ENCODE results near the gene TRIM58. TPM values are rescaled to one million over a fixed set of nuclear protein-coding genes. Genes with fewer than 3 reads are reported as not detected.

TRIM58 gene
- total RNA-seq, 2 experiments from 2014 or later, result 0.16 to 0.20 TPM

DNA sequence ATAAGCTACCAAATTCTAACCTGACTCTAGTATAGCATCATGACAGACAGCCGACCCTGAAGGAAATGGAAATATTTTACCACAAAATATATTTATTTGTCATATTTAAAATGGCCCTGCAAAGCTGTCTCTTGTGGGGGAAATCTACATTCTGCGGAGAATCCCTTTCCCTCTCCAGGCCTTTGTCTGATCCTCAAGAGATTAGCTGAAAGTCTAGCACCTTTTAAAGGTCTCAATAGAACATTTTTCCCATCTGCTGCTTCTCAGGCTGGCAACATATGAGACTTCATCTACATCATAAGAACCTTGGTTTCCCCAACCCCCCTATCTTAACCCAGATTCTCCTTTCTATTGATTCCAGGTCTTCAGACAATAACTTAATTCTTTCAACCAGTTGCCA lies 13.6 kb upstream of the TRIM58 start:
- no peaks in the 10 kb centered on the region for H3K4me1 Mint-ChIP-seq (ENCODE audit: low read depth)
- H3K36me3 Mint-ChIP-seq (ENCODE audit: low read depth), result no peaks in the 10 kb centered on the region
- H3K4me3 Mint-ChIP-seq, result no peak overlapping the region
- Histone ChIP-seq H3K9me3 (ENCODE audit: control insufficient read depth in 1 of 2, insufficient read depth in 1 of 2, low read length in 2 of 2) (peaks cover 0 to 8% of the 10 kb centered on the region in 2 experiments), H3K4me3 (ENCODE audit: low read length) (no peak overlapping the region), H3K4me1 (ENCODE audit: insufficient read depth, low read length) (no peaks in the 10 kb centered on the region), H3K27ac (ENCODE audit: low read depth in 1 of 2, low read length in 2 of 2) (no peak overlapping the region), H3K27me3 (ENCODE audit: control insufficient read depth in 1 of 2, insufficient read depth in 2 of 2, low read length in 2 of 2) (no peaks in the 10 kb centered on the region), H3K36me3 (ENCODE audit: insufficient read depth, low read length) (no peaks in the 10 kb centered on the region)
- H3K27ac Mint-ChIP-seq, result no peak overlapping the region
- ChIA-PET POLR2A (no interaction called here), CTCF (no interaction called here)
- no peaks in the 10 kb centered on the region for H3K9me3 Mint-ChIP-seq
- intact Hi-C loops (cut with DNase I, micrococcal nuclease), result no loop called here
- TF ChIP-seq, protein P1, sequence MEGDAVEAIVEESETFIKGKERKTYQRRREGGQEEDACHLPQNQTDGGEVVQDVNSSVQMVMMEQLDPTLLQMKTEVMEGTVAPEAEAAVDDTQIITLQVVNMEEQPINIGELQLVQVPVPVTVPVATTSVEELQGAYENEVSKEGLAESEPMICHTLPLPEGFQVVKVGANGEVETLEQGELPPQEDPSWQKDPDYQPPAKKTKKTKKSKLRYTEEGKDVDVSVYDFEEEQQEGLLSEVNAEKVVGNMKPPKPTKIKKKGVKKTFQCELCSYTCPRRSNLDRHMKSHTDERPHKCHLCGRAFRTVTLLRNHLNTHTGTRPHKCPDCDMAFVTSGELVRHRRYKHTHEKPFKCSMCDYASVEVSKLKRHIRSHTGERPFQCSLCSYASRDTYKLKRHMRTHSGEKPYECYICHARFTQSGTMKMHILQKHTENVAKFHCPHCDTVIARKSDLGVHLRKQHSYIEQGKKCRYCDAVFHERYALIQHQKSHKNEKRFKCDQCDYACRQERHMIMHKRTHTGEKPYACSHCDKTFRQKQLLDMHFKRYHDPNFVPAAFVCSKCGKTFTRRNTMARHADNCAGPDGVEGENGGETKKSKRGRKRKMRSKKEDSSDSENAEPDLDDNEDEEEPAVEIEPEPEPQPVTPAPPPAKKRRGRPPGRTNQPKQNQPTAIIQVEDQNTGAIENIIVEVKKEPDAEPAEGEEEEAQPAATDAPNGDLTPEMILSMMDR (IDR thresholded peaks at IDR 0.05), result no peak
- no peak for ATAC-seq (ENCODE audit: poor library complexity)
- H3K27me3 Mint-ChIP-seq, result no peaks in the 10 kb centered on the region
- DNase-seq, result no peak

DNA sequence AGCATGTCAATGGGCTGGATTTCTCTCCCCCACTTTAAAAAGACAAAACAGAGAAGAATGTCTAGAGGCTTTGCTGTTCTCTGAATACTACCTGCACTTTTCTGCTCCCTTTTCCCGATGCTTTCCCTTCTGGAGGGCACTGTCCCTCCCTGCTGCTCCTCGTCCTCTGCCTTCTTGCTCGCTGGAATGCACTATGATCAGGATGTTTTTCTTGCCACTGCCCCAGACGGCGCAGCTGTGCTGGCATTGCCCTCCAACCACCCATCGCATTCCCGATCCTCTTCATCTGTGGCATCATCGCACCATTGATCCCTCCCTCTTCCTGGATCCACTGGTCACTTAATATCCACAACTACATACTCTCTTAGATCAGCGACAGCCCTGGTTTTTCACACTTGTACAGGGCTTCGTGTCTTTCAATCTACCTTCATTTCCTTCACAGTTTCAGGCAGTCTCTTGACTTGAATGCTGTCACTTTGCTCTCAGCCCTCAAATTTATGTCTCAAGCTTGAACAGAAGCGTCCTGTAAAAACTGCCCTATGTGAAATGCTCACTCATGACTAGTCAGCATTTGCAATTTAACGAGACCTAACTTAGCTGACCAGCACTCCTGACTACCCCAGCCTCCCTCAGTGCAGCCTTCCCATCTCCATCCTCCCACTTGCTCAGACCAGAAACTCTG lies 11.8 kb upstream of the TRIM58 start:
- H3K9me3 ChIP-seq (ENCODE audit: control insufficient read depth in 1 of 2, insufficient read depth in 1 of 2, low read length in 2 of 2), result peaks cover 0 to 3% of the 10 kb centered on the region in 2 experiments
- CTCF ChIA-PET, result no interaction called here
- no peak overlapping the region for H3K27ac ChIP-seq (ENCODE audit: low read depth in 1 of 2, low read length in 2 of 2)
- Mint-ChIP-seq H3K27ac (no peak overlapping the region), H3K9me3 (no peaks in the 10 kb centered on the region), H3K4me1 (ENCODE audit: low read depth) (no peaks in the 10 kb centered on the region), H3K36me3 (ENCODE audit: low read depth) (no peaks in the 10 kb centered on the region), H3K4me3 (no peak overlapping the region), H3K27me3 (no peaks in the 10 kb centered on the region)
- H3K36me3 ChIP-seq (ENCODE audit: insufficient read depth, low read length), result no peaks in the 10 kb centered on the region
- H3K27me3 ChIP-seq (ENCODE audit: control insufficient read depth in 1 of 2, insufficient read depth in 2 of 2, low read length in 2 of 2), result no peaks in the 10 kb centered on the region
- ATAC-seq (ENCODE audit: poor library complexity), result no peak
- intact Hi-C loops (cut with DNase I, micrococcal nuclease), result no loop called here
- H3K4me1 ChIP-seq (ENCODE audit: insufficient read depth, low read length), result no peaks in the 10 kb centered on the region
- H3K4me3 ChIP-seq (ENCODE audit: low read length), result no peak overlapping the region
- DNase-seq, result no peak
- POLR2A ChIA-PET, result no interaction called here
- TF ChIP-seq, protein P1 (IDR thresholded peaks at IDR 0.05), result no peak

DNA sequence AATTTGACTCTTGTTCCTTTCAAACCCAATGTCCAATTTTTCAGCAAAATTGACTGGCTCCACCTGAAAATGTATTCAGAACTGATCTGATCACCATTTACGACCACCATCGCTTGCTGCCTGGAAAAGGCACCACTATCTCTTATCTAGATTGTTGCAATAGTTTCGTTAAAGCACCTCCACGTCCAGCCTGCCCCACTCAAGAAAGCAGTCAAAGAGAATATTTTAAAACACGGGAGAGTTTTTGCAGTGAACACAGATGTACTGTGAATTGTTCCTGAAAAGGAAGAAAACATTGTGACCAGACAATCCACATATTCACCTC lies 11.3 kb upstream of the TRIM58 start:
- Mint-ChIP-seq H3K27me3 (no peaks in the 10 kb centered on the region), H3K9me3 (no peaks in the 10 kb centered on the region), H3K36me3 (ENCODE audit: low read depth) (no peaks in the 10 kb centered on the region), H3K4me1 (ENCODE audit: low read depth) (no peaks in the 10 kb centered on the region), H3K27ac (no peak overlapping the region), H3K4me3 (no peak overlapping the region)
- ChIA-PET POLR2A (no interaction called here), CTCF (no interaction called here)
- Histone ChIP-seq H3K4me3 (ENCODE audit: low read length) (no peak overlapping the region), H3K27ac (ENCODE audit: low read depth in 1 of 2, low read length in 2 of 2) (no peak overlapping the region), H3K27me3 (ENCODE audit: control insufficient read depth in 1 of 2, insufficient read depth in 2 of 2, low read length in 2 of 2) (no peaks in the 10 kb centered on the region), H3K4me1 (ENCODE audit: insufficient read depth, low read length) (no peaks in the 10 kb centered on the region), H3K36me3 (ENCODE audit: insufficient read depth, low read length) (no peaks in the 10 kb centered on the region), H3K9me3 (ENCODE audit: control insufficient read depth in 1 of 2, insufficient read depth in 1 of 2, low read length in 2 of 2) (peaks cover 0 to 3% of the 10 kb centered on the region in 2 experiments)
- ATAC-seq (ENCODE audit: poor library complexity), result no peak
- TF ChIP-seq, protein P1 (IDR thresholded peaks at IDR 0.05), result no peak
- no peak for DNase-seq
- intact Hi-C loops (cut with DNase I, micrococcal nuclease), result no loop called here
